ENCODE data around the gene CHN2.

DNA sequence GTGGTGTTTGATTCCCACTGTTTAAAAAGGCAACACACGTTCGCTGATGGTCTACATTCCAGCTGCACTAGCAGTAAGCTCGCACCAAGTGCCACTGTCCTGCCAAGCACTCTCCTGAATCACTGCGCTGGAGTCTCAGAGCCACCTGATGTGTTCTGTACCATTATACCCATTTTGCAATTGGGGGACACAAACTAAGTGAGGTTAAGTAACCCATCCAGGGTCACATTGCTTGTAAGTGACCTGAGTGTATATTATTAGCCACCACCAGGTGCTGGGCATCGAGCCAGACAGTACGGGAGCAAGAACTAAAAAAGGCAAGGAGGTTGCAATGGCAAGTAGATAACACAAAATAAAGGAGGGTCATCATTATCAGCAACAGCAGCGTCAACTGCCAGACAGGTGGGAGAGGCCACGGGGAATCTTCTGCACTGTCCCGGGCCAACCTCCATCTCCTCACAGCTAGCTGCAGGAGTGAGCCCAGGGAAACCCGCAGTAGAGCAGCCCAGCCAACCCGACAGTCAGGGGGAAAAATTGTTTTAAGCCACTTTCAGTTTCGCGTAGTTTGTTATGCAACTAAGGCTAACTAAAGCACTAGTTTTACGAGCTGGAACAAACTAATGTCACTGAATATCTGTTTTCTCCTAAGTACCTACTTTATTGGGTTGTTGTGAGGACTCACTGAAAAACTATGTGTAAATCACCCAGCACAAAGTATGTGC, 47.5 kb upstream of the CHN2 start:
- TF ChIP-seq, protein P1, sequence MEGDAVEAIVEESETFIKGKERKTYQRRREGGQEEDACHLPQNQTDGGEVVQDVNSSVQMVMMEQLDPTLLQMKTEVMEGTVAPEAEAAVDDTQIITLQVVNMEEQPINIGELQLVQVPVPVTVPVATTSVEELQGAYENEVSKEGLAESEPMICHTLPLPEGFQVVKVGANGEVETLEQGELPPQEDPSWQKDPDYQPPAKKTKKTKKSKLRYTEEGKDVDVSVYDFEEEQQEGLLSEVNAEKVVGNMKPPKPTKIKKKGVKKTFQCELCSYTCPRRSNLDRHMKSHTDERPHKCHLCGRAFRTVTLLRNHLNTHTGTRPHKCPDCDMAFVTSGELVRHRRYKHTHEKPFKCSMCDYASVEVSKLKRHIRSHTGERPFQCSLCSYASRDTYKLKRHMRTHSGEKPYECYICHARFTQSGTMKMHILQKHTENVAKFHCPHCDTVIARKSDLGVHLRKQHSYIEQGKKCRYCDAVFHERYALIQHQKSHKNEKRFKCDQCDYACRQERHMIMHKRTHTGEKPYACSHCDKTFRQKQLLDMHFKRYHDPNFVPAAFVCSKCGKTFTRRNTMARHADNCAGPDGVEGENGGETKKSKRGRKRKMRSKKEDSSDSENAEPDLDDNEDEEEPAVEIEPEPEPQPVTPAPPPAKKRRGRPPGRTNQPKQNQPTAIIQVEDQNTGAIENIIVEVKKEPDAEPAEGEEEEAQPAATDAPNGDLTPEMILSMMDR (IDR thresholded peaks at IDR 0.05): no peak
- TF ChIP-seq, protein P2, sequence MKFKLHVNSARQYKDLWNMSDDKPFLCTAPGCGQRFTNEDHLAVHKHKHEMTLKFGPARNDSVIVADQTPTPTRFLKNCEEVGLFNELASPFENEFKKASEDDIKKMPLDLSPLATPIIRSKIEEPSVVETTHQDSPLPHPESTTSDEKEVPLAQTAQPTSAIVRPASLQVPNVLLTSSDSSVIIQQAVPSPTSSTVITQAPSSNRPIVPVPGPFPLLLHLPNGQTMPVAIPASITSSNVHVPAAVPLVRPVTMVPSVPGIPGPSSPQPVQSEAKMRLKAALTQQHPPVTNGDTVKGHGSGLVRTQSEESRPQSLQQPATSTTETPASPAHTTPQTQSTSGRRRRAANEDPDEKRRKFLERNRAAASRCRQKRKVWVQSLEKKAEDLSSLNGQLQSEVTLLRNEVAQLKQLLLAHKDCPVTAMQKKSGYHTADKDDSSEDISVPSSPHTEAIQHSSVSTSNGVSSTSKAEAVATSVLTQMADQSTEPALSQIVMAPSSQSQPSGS (CRISPR knock-in tag; IDR thresholded peaks at IDR 0.05; ENCODE audit: borderline replicate concordance, low read depth): no peak
- TF ChIP-seq SP1 (CRISPR knock-in tag; conservative IDR thresholded peaks at IDR 0.05) (no peak), TP53 (CRISPR knock-in tag; IDR thresholded peaks at IDR 0.05) (no peak), CREB1 (CRISPR knock-in tag; IDR thresholded peaks at IDR 0.05) (no peak), TEAD1 (CRISPR knock-in tag; IDR thresholded peaks at IDR 0.05) (no peak), JUN (CRISPR knock-in tag; IDR thresholded peaks at IDR 0.05) (no peak), ATF1 (CRISPR knock-in tag; IDR thresholded peaks at IDR 0.05) (no peak), ZNF121 (CRISPR knock-in tag; IDR thresholded peaks at IDR 0.05) (no peak), E2F5 (CRISPR knock-in tag; IDR thresholded peaks at IDR 0.05) (no peak), PREB (CRISPR knock-in tag; IDR thresholded peaks at IDR 0.05; ENCODE audit: borderline replicate concordance) (no peak), CREM (CRISPR knock-in tag; IDR thresholded peaks at IDR 0.05) (no peak), STAT6 (CRISPR knock-in tag; conservative IDR thresholded peaks at IDR 0.05; ENCODE audit: low read depth) (no peak)
- TF ChIP-seq, protein P3, sequence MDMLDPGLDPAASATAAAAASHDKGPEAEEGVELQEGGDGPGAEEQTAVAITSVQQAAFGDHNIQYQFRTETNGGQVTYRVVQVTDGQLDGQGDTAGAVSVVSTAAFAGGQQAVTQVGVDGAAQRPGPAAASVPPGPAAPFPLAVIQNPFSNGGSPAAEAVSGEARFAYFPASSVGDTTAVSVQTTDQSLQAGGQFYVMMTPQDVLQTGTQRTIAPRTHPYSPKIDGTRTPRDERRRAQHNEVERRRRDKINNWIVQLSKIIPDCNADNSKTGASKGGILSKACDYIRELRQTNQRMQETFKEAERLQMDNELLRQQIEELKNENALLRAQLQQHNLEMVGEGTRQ (CRISPR knock-in tag; IDR thresholded peaks at IDR 0.05): no peak

All from WTC11 (cell line).